Gastroesophageal sphincter (tissue), 4 donors: ENCODE results near the gene SLC18B1. TPM values are rescaled to one million over a fixed set of nuclear protein-coding genes. Genes with fewer than 3 reads are reported as not detected.
A peak's percentile ranks its signal among the peaks of the same experiment; 100 is the strongest.

Experiments used
- ATAC-seq: fragments of 150-250 bp; one replicate; pipeline ENCODE4 v1.9.1; 2016; ENCODE audit warnings: mild to moderate bottlenecking, moderate library complexity
- H3K27ac ChIP-seq, 4 donors: fragments of 200-600 bp; sonication (generic) in 3 of 4; 1 replicate in 3 of 4; 2 replicates in 1 of 4; pipeline ENCODE4 v1.5.1; 2016 to 2019
- H3K27me3 ChIP-seq: fragments of 200-600 bp; sonication (generic); one replicate; pipeline ENCODE4 v1.5.1; 2019
- H3K36me3 ChIP-seq, 2 donors: fragments of 200-600 bp; sonication (generic); one replicate each; pipeline ENCODE4 v1.5.1; 2019; ENCODE audit warnings: control low read depth in 1 of 2
- H3K4me1 ChIP-seq, 3 donors: fragments of 200-600 bp; sonication (generic); 1 replicate in 2 of 3; 2 replicates in 1 of 3; pipeline ENCODE4 v1.5.1; 2016 to 2019; ENCODE audit warnings: control low read depth in 2 of 3
- H3K4me3 ChIP-seq, 2 donors: fragments of 200-600 bp; sonication (generic); one replicate each; pipeline ENCODE4 v1.5.1; 2019; ENCODE audit warnings: mild to moderate bottlenecking in 1 of 2, moderate library complexity in 1 of 2
- H3K9me3 ChIP-seq, 3 donors: fragments of 200-600 bp; sonication (generic); one replicate each; pipeline ENCODE4 v1.5.1; 2017 to 2019; ENCODE audit warnings: control low read depth in 2 of 3
- CTCF ChIP-seq, 4 experiments: fragments of 200-600 bp in 2 of 4; fragments of 450-650 bp in 2 of 4; sonication (generic) in 1 of 4; IDR thresholded peaks; one replicate each; pipeline ENCODE4 v1.5.1; 2017 to 2019; ENCODE audit warnings: antibody characterized with exemption in 4 of 4, mild to moderate bottlenecking in 2 of 4, moderate library complexity in 2 of 4
- EP300 ChIP-seq: sonication (generic); formaldehyde crosslinking; IDR thresholded peaks from one replicate; pipeline ENCODE4 v1.6.1; 2017; ENCODE audit warnings: antibody characterized with exemption, mild to moderate bottlenecking
- POLR2A ChIP-seq, 2 donors: fragments of 450-650 bp; IDR thresholded peaks; one replicate each; pipeline ENCODE4 v1.6.1; 2017; ENCODE audit warnings: antibody characterized with exemption in 2 of 2, mild to moderate bottlenecking in 2 of 2, moderate library complexity in 1 of 2
- POLR2AphosphoS5 ChIP-seq: sonication (generic); formaldehyde crosslinking; IDR thresholded peaks from one replicate; pipeline ENCODE4 v1.6.1; 2017; ENCODE audit warnings: antibody characterized with exemption
- WGBS, 2 donors: methylation state at CpG; one replicate each; pipeline ENCODE4 v1.1.5; 2018; ENCODE audit warnings: low coverage in 1 of 2; 5-methylcytosine and 5-hydroxymethylcytosine counted together
- total RNA-seq, 4 donors: library from RNA; depleted of rRNA; stranded (reverse); fragments of >200 nt; gene quantifications; one replicate each; pipeline ENCODE4 v1.1.0, GENCODE V29; 2016

SLC18B1 gene
- total RNA-seq, 4 donors from 2014 or later: 7.1 to 12.9 (median 8.9) TPM

DNA sequence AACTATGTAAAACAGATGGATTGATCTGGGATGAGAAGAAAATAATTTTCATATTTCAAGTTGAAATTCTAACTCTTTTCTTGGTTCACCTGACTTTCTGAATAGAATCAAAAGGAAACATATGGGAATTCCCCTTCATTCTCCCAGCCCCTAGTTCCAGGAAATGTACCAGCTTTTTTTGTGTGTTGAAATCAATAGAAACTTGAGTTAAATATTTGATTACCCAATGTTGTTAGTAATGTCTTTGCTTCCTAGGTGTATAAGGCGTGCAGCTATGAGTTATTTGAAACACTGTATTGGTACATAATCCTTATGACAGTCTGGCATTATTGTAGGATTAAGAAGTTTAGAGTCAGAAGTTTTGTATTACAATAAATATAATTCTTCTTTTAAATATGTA is 62.2 kb downstream of the SLC18B1 start:
- no peak for TF ChIP-seq EP300
- TF ChIP-seq CTCF (IDR thresholded peaks at IDR 0.05): no peak
- TF ChIP-seq POLR2A (IDR thresholded peaks at IDR 0.05): no peak
- no peak for TF ChIP-seq POLR2AphosphoS5
- Histone ChIP-seq H3K27ac (no peak overlapping the region), H3K4me1 (peaks cover 0 to 9% (median 0%) of the 10 kb centered on the region in 3 donors), H3K4me3 (no peak overlapping the region), H3K9me3 (no peaks in the 10 kb centered on the region), H3K27me3 (no peaks in the 10 kb centered on the region), H3K36me3 (no peaks in the 10 kb centered on the region)
- ATAC-seq: no peak
- WGBS, 2 donors: 86 to 100% methylated on average over 1 of the region's 1 CpG

- WGBS, 2 donors: 24 to 38% methylated on average over 3 of the region's 3 CpGs
- Histone ChIP-seq H3K27ac (no peak overlapping the region), H3K9me3 (no peaks in the 10 kb centered on the region), H3K36me3 (no peaks in the 10 kb centered on the region), H3K27me3 (no peaks in the 10 kb centered on the region), H3K4me1 (peaks cover 0 to 13% (median 0%) of the 10 kb centered on the region in 3 donors), H3K4me3 (no peak overlapping the region)
- TF ChIP-seq POLR2A (IDR thresholded peaks at IDR 0.05) (no peak), CTCF (IDR thresholded peaks at IDR 0.05) (no peak), EP300 (no peak), POLR2AphosphoS5 (peak; percentile 82)
- peak; percentile 51 for ATAC-seq
These were observed 63.7 kb downstream of the SLC18B1 start for GRCh38 chr6:132734694-132735236.

- 93 to 100% methylated on average over 1 of the region's 1 CpG for WGBS, 2 donors
- TF ChIP-seq CTCF (IDR thresholded peaks at IDR 0.05) (no peak), POLR2AphosphoS5 (no peak), POLR2A (IDR thresholded peaks at IDR 0.05) (no peak), EP300 (no peak)
These were observed 64.6 kb downstream of the SLC18B1 start for GRCh38 chr6:132733814-132734213.

GRCh38 chr6:132733283-132733682 is 65.2 kb downstream of the SLC18B1 start:
- no peak for ATAC-seq
- Histone ChIP-seq H3K27ac (no peak overlapping the region), H3K27me3 (no peaks in the 10 kb centered on the region), H3K9me3 (no peaks in the 10 kb centered on the region), H3K4me3 (no peak overlapping the region), H3K36me3 (no peaks in the 10 kb centered on the region), H3K4me1 (peaks cover 0 to 20% (median 0%) of the 10 kb centered on the region in 3 donors)
- TF ChIP-seq POLR2A (IDR thresholded peaks at IDR 0.05): no peak
- no peak for TF ChIP-seq CTCF (IDR thresholded peaks at IDR 0.05)
- TF ChIP-seq EP300: no peak
- TF ChIP-seq POLR2AphosphoS5: no peak
- 77 to 83% methylated on average over 1 to 2 of the region's 2 CpGs for WGBS, 2 donors

More at GRCh38 chr6:132733814-132734213, 64.6 kb downstream of the SLC18B1 start:
- Histone ChIP-seq H3K4me1 (peaks cover 0 to 19% (median 0%) of the 10 kb centered on the region in 3 donors), H3K4me3 (no peak overlapping the region), H3K27me3 (no peaks in the 10 kb centered on the region), H3K27ac (no peak overlapping the region), H3K9me3 (no peaks in the 10 kb centered on the region), H3K36me3 (no peaks in the 10 kb centered on the region)
- ATAC-seq: no peak

DNA sequence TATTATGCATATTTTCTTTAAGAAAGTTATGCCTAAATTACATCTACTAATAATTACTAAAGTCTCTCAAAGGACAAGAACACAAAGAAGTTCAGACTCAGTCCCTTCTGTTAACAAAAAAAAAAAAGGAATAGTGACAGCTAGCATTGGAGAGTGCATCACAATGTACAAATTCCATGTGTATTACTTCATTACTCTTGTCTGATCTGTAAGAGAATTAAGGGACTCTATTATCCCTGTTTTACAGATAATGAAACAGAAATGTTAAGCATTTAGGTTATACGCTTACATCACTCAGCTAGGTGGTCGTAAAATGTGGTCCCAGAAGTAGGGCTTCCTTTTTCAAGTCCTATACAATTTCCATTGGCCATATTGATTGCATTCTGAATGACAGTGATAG is 67.4 kb downstream of the SLC18B1 start:
- no peak for TF ChIP-seq EP300
- TF ChIP-seq POLR2A (IDR thresholded peaks at IDR 0.05): no peak
- no peak for TF ChIP-seq POLR2AphosphoS5
- TF ChIP-seq CTCF (IDR thresholded peaks at IDR 0.05): no peak
- no peak for ATAC-seq
- H3K27me3 ChIP-seq: no peaks in the 10 kb centered on the region
- no peak overlapping the region for H3K4me3 ChIP-seq
- H3K9me3 ChIP-seq: no peaks in the 10 kb centered on the region
- H3K4me1 ChIP-seq: peaks cover 0 to 20% (median 0%) of the 10 kb centered on the region in 3 donors
- no peaks in the 10 kb centered on the region for H3K36me3 ChIP-seq
- no peak overlapping the region for H3K27ac ChIP-seq
- WGBS, 2 donors: 85 to 90% methylated on average over 2 of the region's 2 CpGs
